Measurements from ENCODE around the gene GDF7. TPM values are rescaled to one million over a fixed set of nuclear protein-coding genes. Genes with fewer than 3 reads are reported as not detected.

The GDF7 gene
- total RNA-seq, 2 donors from 2014 or later = 1.1 to 1.7 TPM

DNA sequence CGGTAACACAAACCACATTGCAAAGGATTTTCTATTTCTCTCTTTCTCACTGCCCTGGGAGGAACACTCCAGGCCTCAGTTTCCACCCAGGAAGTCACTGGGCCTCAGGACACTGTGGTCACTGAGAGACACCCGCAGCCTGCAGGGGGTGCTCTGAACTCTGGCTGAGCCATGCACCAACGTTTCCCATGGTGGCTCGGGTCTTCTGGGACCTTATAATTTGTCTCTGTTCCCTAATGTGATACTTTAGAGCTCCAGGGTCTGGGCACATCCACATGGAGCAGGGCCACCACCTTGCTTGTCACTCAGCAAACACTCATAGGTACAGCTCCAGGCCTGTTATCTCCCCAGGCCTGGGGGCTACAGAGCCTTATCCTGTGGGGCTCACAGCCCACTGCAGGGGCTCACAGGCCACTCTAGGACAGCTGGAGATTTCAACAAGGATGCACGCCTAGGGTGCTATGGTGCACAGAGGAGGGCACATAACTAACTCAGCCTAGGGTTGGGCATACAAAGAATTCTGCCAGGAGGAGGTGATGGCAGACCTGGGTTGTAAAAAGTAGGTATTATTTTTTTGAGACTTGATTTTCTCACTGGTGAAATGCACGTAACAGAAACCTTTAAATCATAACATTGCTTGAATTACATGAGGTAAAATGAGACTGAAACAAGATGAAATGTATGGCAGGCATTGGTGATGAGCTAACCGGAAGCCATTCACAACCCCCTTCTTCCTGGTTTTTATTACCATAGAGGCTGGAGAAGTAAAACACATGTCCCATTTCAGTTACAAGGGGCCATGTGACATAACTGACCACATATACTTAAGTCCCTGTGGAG is 13.0 kb upstream of the GDF7 start:
- H3K27me3 ChIP-seq = no peaks in the 10 kb centered on the region
- no peak overlapping the region for H3K27ac ChIP-seq
- H3K4me3 ChIP-seq = no peak overlapping the region
- no peaks in the 10 kb centered on the region for H3K36me3 ChIP-seq
- H3K9me3 ChIP-seq = no peaks in the 10 kb centered on the region
- no peak for DNase-seq (ENCODE audit: low spot score)
- peaks cover 0 to 24% of the 10 kb centered on the region in 2 donors for H3K4me1 ChIP-seq
- TF ChIP-seq, protein P1, sequence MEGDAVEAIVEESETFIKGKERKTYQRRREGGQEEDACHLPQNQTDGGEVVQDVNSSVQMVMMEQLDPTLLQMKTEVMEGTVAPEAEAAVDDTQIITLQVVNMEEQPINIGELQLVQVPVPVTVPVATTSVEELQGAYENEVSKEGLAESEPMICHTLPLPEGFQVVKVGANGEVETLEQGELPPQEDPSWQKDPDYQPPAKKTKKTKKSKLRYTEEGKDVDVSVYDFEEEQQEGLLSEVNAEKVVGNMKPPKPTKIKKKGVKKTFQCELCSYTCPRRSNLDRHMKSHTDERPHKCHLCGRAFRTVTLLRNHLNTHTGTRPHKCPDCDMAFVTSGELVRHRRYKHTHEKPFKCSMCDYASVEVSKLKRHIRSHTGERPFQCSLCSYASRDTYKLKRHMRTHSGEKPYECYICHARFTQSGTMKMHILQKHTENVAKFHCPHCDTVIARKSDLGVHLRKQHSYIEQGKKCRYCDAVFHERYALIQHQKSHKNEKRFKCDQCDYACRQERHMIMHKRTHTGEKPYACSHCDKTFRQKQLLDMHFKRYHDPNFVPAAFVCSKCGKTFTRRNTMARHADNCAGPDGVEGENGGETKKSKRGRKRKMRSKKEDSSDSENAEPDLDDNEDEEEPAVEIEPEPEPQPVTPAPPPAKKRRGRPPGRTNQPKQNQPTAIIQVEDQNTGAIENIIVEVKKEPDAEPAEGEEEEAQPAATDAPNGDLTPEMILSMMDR (IDR thresholded peaks at IDR 0.05) = no peak

DNA sequence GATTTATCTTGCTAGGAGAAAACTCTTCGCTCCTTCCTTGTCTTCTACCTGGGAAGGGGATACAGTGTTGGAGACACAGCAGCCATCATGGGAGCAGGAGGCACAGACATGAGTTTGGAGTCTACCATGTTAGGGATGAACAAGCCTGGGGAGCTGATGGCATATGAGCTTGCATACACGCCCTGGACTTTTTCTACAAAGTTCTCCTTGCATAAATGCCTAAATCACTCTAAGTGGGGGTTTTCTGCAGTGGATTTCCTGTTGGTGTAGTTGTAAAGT is 12.5 kb upstream of the GDF7 start:
- Histone ChIP-seq H3K4me1 (peaks cover 0 to 18% of the 10 kb centered on the region in 2 donors), H3K27ac (no peak overlapping the region), H3K4me3 (no peak overlapping the region), H3K36me3 (no peaks in the 10 kb centered on the region), H3K9me3 (no peaks in the 10 kb centered on the region), H3K27me3 (no peaks in the 10 kb centered on the region)
- TF ChIP-seq, protein P1 (IDR thresholded peaks at IDR 0.05) = no peak
- no peak for DNase-seq (ENCODE audit: low spot score)

DNA sequence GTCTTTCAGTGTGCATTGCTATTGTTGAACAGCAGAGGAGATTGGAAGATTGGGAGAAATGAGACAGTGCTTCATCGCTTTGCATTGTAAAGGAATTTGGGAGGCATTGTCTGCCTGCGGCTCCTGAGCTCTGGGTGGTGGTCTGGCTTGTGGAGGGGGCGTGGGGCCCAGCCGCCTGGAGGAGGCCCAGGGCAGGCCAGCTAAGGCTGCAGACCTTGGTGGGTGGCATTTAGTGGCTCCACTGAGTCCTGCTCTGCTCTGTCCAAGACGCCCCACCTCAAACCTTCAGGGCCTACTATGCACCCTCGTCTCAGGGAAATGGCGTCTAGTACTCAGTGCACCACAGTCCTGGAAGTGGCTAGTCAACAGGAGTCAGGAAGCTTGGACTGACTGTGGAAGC is 10.4 kb upstream of the GDF7 start:
- H3K4me1 ChIP-seq = peaks cover 0 to 7% of the 10 kb centered on the region in 2 donors
- no peaks in the 10 kb centered on the region for H3K27me3 ChIP-seq
- TF ChIP-seq, protein P1 (IDR thresholded peaks at IDR 0.05) = no peak

DNA sequence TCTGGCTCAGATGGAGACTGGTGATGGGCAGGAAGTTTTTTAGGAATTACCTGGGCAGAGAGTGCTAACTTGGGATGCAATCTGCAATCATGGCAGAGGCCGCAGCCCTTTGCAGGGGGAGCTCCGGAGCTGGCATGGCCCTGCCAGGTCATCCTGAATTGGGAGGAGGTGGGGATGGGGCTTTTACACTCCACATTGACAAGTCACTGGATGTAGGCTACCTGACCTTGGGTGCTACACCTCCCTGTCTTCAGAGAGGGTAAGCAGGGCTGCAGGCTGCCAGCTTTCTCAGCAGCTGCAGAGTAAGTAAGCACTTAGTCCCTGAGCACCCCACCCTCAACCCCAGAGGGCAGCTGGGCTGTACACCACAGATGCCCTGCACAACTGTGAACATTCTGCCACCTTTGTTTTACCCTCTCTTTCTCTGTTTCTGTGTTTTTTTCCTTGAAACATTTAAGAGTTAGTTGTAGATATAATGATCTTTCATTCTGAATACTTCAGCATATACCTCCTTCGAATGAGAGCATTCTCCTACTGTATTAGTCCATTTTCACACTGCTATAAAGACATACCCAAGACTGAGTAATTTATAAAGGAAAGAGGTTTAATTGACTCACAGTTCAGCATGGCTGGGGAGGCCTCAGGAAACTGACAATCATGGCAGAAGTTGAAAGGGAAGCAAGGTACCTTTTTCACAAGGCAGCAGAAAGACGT is 9.3 kb upstream of the GDF7 start:
- Histone ChIP-seq H3K27ac (no peak overlapping the region), H3K36me3 (no peaks in the 10 kb centered on the region), H3K27me3 (no peaks in the 10 kb centered on the region), H3K4me3 (no peak overlapping the region), H3K4me1 (peaks cover 0 to 5% of the 10 kb centered on the region in 2 donors), H3K9me3 (no peaks in the 10 kb centered on the region)
- DNase-seq (ENCODE audit: low spot score) = no peak
- TF ChIP-seq, protein P1 (IDR thresholded peaks at IDR 0.05) = no peak

More for the DNA sequence above, 10.4 kb upstream of the GDF7 start:
- Histone ChIP-seq H3K27ac (no peak overlapping the region), H3K4me3 (no peak overlapping the region), H3K36me3 (no peaks in the 10 kb centered on the region), H3K9me3 (no peaks in the 10 kb centered on the region)
- DNase-seq (ENCODE audit: low spot score) = no peak

DNA sequence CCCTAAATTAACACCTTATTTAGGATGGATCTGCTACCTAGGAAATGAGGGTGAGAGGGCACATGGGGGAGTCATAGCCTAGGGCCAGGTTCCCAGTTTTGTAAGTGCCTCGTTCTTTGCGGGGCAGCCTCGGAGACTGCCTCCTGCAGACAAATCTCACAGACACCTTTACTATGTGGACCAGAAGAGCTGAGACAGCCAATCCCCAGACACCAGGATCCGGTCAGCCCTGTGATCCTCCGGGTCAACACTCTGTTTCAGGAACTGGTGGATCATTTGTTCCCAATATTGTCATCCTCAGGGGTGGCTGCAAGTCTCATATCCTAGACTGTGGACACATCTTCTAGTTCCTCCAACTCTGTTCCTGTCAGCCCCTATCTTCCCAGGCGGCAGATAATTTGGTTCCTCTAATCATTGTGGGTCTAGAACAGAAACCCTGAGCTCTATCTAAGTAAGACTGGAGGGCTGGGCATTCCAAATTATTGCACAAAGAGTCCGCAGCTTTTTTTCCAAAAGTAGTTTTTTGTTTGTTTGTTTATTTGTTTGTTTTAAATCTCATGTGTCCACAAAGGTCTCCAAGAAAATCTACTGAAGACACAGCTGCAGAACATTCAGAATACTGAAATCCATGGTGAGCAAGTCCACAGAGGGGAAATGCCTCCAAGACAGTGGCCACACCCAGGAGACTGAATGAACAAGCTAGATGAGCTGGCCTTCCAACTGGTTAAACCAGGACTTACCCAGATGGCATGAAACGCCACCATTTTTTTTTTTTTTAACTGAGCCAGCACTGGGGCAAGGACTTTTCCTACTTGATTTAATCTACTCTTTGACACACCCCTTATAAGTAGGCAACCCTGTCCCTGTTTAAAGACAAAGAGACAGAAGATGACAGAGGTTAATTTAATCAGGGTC is 6.2 kb upstream of the GDF7 start:
- Histone ChIP-seq H3K4me1 (peaks cover 0 to 12% of the 10 kb centered on the region in 2 donors), H3K4me3 (no peak overlapping the region), H3K36me3 (no peaks in the 10 kb centered on the region), H3K9me3 (no peaks in the 10 kb centered on the region), H3K27me3 (peaks cover 0 to 13% of the 10 kb centered on the region in 2 donors), H3K27ac (no peak overlapping the region)
- TF ChIP-seq, protein P1 (IDR thresholded peaks at IDR 0.05) = no peak
- DNase-seq (ENCODE audit: low spot score) = no peak

Measured in right atrium auricular region (tissue), 2 donors.